Dermis lymphatic vessel endothelial cell (primary cell): ENCODE results near the gene SUGT1. TPM values are rescaled to one million over a fixed set of nuclear protein-coding genes. Genes with fewer than 3 reads are reported as not detected.

Experiments used
- total RNA-seq: library from RNA; depleted of rRNA; stranded (reverse); fragments of >200 nt; gene quantifications from 2 replicates; pipeline ENCODE4 v1.2.1, GENCODE V29; 2014

SUGT1 gene
- total RNA-seq = 26.2 and 41.2 TPM in 2 replicates

GRCh38 chr13:52652196-52652979 lies at the start of gene SUGT1:
Gene SUGT1 (plus strand): TSS chr13:52652836. CDS start chr13:52652921, 85 bp downstream.

GRCh38 chr13:52642131-52642530 lies 10.5 kb upstream of the SUGT1 start, which contains the start of gene HNRNPA1L2:
Gene HNRNPA1L2 (plus strand): TSS chr13:52642431. CDS start chr13:52642493, 62 bp downstream.

GRCh38 chr13:52739468-52740071 lies 86.9 kb downstream of the SUGT1 start, which contains the start of gene CNMD:
Gene CNMD (minus strand): TSS chr13:52739820. CDS start chr13:52739701, 119 bp downstream.

Other genes starting within 250 kb of the SUGT1 start
- gene THSD1, start 246.7 kb upstream of the SUGT1 start, total RNA-seq = 49.3 and 62.4 TPM in 2 replicates
- 27.2 and 29.3 TPM in 2 replicates for gene VPS36, start 202.2 kb upstream of the SUGT1 start, total RNA-seq
- 13.9 and 16.5 TPM in 2 replicates for gene CKAP2, start 197.4 kb upstream of the SUGT1 start, total RNA-seq
- 2.9 and 3.4 TPM in 2 replicates for gene HNRNPA1L2, start 10.4 kb upstream of the SUGT1 start, total RNA-seq
- gene CNMD, start 87.0 kb downstream of the SUGT1 start, total RNA-seq = not detected in 2 replicates
- gene PCDH8, start 195.8 kb downstream of the SUGT1 start, total RNA-seq = under 0.01 TPM in 1 of 2 replicates, not detected in the other